Neuron (in vitro differentiated cells): ENCODE results near the gene TATDN3.
"Not testable (repeated sequence)": the region's sequence is repeated elsewhere in the genome, so short reads cannot be mapped to it uniquely, and the experiment has no call there.

ENCODE experiments used
- H2AFZ ChIP-seq: one replicate; pipeline ENCODE4 v1.6.1; 2013; ENCODE audit warnings: low read depth, mild to moderate bottlenecking, inconsistent platforms, low read length, moderate library complexity
- H3K27me3 ChIP-seq: one replicate; pipeline ENCODE4 v1.6.1; 2013; ENCODE audit warnings: low read length; ENCODE audit not compliant: insufficient read depth
- H3K36me3 ChIP-seq: one replicate; pipeline ENCODE4 v1.6.1; 2013; ENCODE audit warnings: low read length; ENCODE audit not compliant: insufficient read depth
- H3K4me1 ChIP-seq: one replicate; pipeline ENCODE4 v1.6.1; 2013; ENCODE audit warnings: low read length; ENCODE audit not compliant: insufficient read depth
- H3K4me3 ChIP-seq: 2 replicates; pipeline ENCODE4 v1.5.1; 2013; ENCODE audit warnings: mild to moderate bottlenecking, low read length, moderate library complexity
- H3K9me3 ChIP-seq: one replicate; pipeline ENCODE4 v1.6.1; 2013; ENCODE audit warnings: low read length

Gene TATDN3

DNA sequence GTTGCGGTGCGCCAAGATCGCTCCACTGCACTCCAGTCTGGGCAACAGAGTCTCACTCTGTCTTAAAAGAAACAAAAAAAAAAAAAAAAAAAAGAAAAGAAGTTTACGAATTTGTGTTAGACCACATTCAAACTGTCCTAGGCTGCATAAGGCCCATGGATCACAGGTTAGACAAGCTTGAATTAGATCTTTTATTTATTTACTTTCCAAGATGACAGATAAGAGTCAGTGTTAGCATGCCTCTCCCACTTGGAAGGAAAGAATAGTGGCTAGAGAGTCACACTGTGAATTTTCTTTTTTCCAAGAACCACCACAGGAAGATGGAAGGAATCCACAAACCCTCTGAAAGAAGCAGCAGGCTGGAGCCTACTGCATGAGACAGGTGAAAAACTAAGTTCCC is 29.5 kb upstream of the TATDN3 start:
- peaks cover 19% of the 10 kb centered on the region for H3K36me3 ChIP-seq
- H3K27me3 ChIP-seq: no peaks in the 10 kb centered on the region

DNA sequence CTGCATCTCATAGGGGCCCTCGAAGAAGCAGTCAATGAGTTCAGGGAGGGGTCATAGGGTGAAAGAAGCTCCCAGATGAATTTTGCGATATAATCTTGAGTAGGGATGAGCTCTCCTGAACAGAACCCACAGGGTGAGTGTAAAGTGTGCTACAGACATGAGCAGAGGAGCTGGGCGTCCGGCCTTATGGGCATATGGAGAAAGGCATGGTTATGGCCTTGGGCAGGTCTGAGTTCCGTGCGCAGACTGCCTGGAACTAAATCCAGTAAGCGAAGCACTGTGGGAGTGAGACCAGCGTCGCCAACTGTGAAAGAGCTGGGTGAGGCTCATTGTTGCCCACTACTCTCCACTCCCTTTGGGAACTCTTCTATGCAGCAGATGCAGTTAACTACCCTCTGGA is 28.9 kb upstream of the TATDN3 start:
- Histone ChIP-seq H3K9me3 (peaks cover 10% of the 10 kb centered on the region), H2AFZ (no peak overlapping the region), H3K4me1 (no peaks in the 10 kb centered on the region), H3K27me3 (no peaks in the 10 kb centered on the region), H3K36me3 (peaks cover 14% of the 10 kb centered on the region), H3K4me3 (no peak overlapping the region)

More for the DNA sequence above, 29.5 kb upstream of the TATDN3 start:
- no peaks in the 10 kb centered on the region for H3K4me1 ChIP-seq
- H3K4me3 ChIP-seq: no peak overlapping the region
- peaks cover 10% of the 10 kb centered on the region for H3K9me3 ChIP-seq
- H2AFZ ChIP-seq: no peak overlapping the region

DNA sequence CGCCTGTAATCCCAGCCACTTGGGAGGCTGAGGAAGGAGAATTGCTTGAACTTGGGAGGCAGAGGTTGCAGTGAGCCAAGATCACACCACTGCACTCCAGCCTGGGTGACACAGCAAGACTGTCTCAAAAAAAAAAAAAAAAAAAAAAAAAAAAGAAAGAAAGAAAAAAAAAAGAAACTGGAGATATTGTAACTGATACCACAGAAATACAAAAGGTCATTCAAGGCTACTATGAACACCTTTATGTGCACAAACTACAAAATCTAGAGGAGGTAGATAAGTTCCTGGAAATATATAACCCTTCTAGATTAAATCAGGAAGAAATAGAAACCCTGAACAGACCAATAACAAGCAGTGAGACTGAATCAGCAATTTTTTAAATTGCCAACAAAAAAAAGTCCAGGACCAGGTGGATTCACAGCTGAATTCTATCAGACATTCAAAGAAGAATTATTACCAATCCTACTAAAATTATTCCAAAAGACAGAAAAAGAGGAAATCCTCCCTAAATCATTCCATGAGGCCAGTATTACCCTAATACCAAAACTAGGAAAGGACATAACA is 26.9 kb upstream of the TATDN3 start:
- not testable (repeated sequence) for H3K4me1 ChIP-seq, H2AFZ ChIP-seq, H3K4me3 ChIP-seq, H3K27me3 ChIP-seq
- peaks cover 22% of the 10 kb centered on the region for H3K36me3 ChIP-seq
- peaks cover 21% of the 10 kb centered on the region for H3K9me3 ChIP-seq

- Histone ChIP-seq H3K36me3 (peaks cover 25% of the 10 kb centered on the region), H3K9me3 (peaks cover 14% of the 10 kb centered on the region)
- H2AFZ ChIP-seq, H3K4me3 ChIP-seq, H3K27me3 ChIP-seq, H3K4me1 ChIP-seq: not testable (repeated sequence)
Measured at GRCh38 chr1:212766825-212767224, 24.9 kb upstream of the TATDN3 start.

GRCh38 chr1:212769459-212770167 is 22.1 kb upstream of the TATDN3 start:
- peaks cover 14% of the 10 kb centered on the region for H3K9me3 ChIP-seq
- H3K36me3 ChIP-seq: peaks cover 24% of the 10 kb centered on the region
- no peak overlapping the region for H3K4me3 ChIP-seq
- H2AFZ ChIP-seq: no peak overlapping the region
- no peaks in the 10 kb centered on the region for H3K4me1 ChIP-seq
- H3K27me3 ChIP-seq: no peaks in the 10 kb centered on the region

GRCh38 chr1:212771341-212771740 is 20.4 kb upstream of the TATDN3 start:
- H3K9me3 ChIP-seq: peaks cover 14% of the 10 kb centered on the region
- no peaks in the 10 kb centered on the region for H3K4me1 ChIP-seq
- H2AFZ ChIP-seq: no peak overlapping the region
- H3K36me3 ChIP-seq: peaks cover 23% of the 10 kb centered on the region
- no peak overlapping the region for H3K4me3 ChIP-seq
- H3K27me3 ChIP-seq: no peaks in the 10 kb centered on the region

DNA sequence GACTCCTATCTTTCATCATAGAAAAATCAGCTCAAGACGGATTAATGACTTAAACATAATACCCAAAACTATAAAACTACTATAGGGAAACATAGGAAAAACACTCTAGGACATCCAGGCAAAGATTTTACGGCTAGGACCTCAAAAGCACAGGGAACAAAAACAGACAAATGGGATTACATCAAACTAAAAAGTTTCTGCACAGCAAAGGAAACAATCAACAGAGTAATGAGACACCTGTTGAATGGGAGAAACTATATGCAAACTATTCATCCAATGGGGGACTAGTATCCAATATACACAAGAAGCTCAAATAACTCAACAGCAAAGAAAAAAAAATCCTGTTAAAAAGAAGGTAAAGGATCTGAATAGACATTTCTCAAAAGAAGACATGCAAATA is 18.7 kb upstream of the TATDN3 start:
- H3K27me3 ChIP-seq: no peaks in the 10 kb centered on the region
- H3K4me3 ChIP-seq: no peak overlapping the region
- H3K36me3 ChIP-seq: peaks cover 31% of the 10 kb centered on the region
- peaks cover 15% of the 10 kb centered on the region for H3K9me3 ChIP-seq
- H3K4me1 ChIP-seq: no peaks in the 10 kb centered on the region
- no peak overlapping the region for H2AFZ ChIP-seq

- peaks cover 26% of the 10 kb centered on the region for H3K36me3 ChIP-seq
- H3K4me1 ChIP-seq: no peaks in the 10 kb centered on the region
- H3K9me3 ChIP-seq: peaks cover 7% of the 10 kb centered on the region
- H3K4me3 ChIP-seq: no peak overlapping the region
- no peaks in the 10 kb centered on the region for H3K27me3 ChIP-seq
- no peak overlapping the region for H2AFZ ChIP-seq
Measured at GRCh38 chr1:212774584-212774983, 17.1 kb upstream of the TATDN3 start.

DNA sequence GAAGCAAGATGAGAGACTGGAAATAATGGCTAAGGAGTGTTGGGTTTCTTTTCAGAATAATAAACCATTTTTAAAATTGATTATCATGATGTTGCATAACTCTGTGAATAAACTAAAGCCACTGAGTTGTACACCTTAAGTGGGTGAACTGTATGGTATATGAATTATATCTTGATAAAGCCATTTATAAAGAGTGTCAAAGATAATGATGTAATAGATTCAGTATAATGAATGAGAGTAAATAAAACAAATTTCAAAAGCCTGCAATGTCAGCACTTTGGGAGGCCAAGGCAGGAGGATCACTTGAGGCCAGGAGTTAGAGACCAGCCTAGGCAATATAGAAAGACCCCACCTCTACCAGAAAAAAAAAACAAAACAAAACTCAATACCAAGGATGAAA is 16.5 kb upstream of the TATDN3 start:
- H3K4me1 ChIP-seq: no peaks in the 10 kb centered on the region
- no peak overlapping the region for H2AFZ ChIP-seq
- peaks cover 7% of the 10 kb centered on the region for H3K9me3 ChIP-seq
- no peaks in the 10 kb centered on the region for H3K27me3 ChIP-seq
- peaks cover 26% of the 10 kb centered on the region for H3K36me3 ChIP-seq
- no peak overlapping the region for H3K4me3 ChIP-seq

GRCh38 chr1:212777151-212777550 is 14.5 kb upstream of the TATDN3 start:
- H3K9me3 ChIP-seq: peaks cover 6% of the 10 kb centered on the region
- no peaks in the 10 kb centered on the region for H3K27me3 ChIP-seq
- no peak overlapping the region for H2AFZ ChIP-seq
- H3K4me3 ChIP-seq: no peak overlapping the region
- no peaks in the 10 kb centered on the region for H3K4me1 ChIP-seq
- peaks cover 38% of the 10 kb centered on the region for H3K36me3 ChIP-seq

DNA sequence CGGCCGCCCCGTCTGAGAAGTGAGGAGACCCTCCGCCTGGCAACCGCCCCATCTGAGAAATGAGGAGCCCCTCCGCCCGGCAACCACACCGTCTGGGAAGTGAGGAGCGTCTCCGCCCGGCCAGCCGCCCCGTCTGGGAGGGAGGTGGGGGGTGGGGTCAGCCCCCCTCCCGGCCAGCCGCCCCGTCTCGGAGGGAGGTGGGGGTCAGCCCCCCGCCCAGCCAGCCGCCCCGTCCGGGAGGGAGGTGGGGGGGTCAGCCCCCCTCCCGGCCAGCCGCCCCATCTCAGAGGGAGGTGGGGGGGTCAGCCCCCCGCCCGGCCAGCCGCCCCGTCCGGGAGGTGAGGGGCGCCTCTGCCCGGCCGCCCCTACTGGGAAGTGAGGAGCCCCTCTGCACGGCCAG is 12.6 kb upstream of the TATDN3 start:
- H3K4me1 ChIP-seq, H2AFZ ChIP-seq, H3K27me3 ChIP-seq, H3K9me3 ChIP-seq, H3K4me3 ChIP-seq: not testable (repeated sequence)
- H3K36me3 ChIP-seq: peaks cover 51% of the 10 kb centered on the region

DNA sequence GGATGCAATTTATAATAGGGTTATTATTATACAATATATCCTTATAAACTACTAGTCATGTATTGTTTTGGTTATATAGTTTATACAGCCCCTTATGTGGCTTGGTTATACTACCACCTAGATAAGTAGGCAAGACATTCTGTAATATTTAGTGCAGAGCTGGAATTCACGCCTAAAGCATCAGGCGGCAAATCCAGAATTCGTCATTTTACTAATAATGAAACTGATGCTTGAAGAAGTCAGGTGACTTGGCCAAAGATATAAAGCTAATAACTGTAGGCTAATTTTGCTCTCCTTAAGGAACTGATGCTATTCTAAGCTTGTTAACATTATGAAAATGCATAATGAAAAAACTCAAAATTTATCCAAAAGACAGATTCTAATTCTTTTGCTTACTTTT is 10.9 kb upstream of the TATDN3 start:
- Histone ChIP-seq H3K27me3 (no peaks in the 10 kb centered on the region), H3K36me3 (peaks cover 56% of the 10 kb centered on the region), H3K9me3 (peaks cover 3% of the 10 kb centered on the region), H2AFZ (no peak overlapping the region), H3K4me1 (no peaks in the 10 kb centered on the region), H3K4me3 (no peak overlapping the region)

GRCh38 chr1:212781225-212781624 is 10.5 kb upstream of the TATDN3 start:
- Histone ChIP-seq H3K36me3 (peaks cover 61% of the 10 kb centered on the region), H3K4me1 (no peaks in the 10 kb centered on the region), H3K27me3 (no peaks in the 10 kb centered on the region), H2AFZ (no peak overlapping the region), H3K9me3 (peaks cover 3% of the 10 kb centered on the region), H3K4me3 (no peak overlapping the region)
